NT2/D1 (cell line): ENCODE results near the gene PPP4R3B.

Experiments used
- SUZ12 ChIP-seq: IDR thresholded peaks from 2 replicates; pipeline ENCODE4 v1.6.1; 2011; ENCODE audit not compliant: insufficient read length, insufficient read depth; ENCODE audit errors: extremely low read depth
- YY1 ChIP-seq: IDR thresholded peaks from 2 replicates; pipeline ENCODE4 v1.6.1; 2011; ENCODE audit not compliant: insufficient read length, insufficient read depth
- ZNF274 ChIP-seq: IDR thresholded peaks from 2 replicates; pipeline ENCODE4 v1.6.1; 2011; ENCODE audit warnings: mild to moderate bottlenecking, low read depth, low read length

DNA sequence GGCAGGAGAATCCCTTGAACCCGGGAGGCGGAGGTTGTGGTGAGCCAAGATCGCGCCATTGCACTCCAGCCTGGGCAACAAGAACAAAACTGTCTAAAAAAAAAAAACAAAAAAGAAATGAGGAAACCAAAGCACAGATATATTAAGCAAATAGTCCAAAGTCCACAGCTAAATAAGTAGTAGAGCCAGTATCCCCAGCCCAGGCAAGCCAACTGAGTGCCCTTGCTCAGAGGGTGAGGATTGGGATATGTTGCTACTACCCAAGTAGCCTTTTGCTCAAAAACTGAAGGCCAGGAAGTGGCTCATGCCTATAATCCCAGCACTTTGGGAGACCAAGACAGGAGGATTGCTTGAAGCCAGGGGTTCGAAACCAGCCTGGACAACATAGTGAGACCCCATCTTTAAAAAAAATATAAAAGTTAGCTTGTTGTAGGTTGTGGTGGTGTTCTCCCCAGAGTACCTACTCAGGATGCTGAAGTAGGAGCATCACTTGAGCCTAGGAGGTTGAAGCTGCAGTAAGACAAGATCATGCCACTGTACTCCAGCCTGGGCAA, 92.5 kb downstream of the PPP4R3B start:
- no peak for TF ChIP-seq ZNF274
- TF ChIP-seq SUZ12 = no peak
- TF ChIP-seq YY1 = no peak
